Measurements from ENCODE around the gene ANKRD6.

Gene ANKRD6

DNA sequence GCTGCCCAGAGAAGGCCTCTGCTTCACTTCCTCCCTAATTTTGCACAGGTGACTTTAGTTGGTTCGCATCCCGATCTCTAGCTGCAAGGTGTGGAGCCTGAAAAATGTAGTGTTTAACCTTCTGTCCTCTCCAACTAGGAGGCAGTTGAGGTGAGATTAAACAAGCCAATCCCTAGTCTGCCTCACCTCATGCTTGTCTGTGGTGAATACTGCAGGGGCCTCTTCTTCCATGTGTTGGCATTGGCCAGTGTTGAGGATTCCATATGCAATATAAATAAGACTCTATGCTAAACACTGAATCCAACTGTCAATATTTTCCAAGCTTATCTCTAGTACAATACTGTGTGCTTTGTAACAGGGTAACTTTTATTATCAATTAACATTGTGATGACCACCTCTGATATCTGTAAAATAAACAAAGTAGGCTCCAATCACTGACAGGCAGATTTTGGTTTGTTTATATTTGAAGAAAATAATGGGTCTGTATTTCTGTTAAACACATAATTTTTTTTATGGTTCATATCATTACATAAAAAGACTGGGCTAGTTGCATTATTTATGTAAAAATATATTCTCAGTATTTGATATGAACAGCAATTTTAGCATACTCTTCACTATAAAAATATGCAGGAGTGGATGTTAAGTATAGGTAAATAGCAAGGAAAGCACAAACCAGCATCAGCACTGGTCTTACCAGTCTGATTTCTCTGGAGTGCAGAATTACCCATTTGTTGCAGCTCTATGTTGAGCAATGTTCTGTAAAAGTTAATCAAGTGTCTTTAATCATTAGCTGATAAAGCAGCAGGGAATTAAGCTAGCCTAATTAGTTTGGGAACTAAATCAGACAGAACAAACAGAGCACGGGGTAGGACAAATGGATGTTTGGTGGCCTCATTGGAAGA, 74.0 kb downstream of the ANKRD6 start:
- H3K4me3 ChIP-seq (ENCODE audit: low read depth, low read length), result no peak overlapping the region
- DNase-seq (ENCODE audit: low read depth), result no peak
- in situ Hi-C loops (cut with HindIII; ENCODE audit: low sequenced_read_pairs), result no loop called here
- TF ChIP-seq, protein P1, sequence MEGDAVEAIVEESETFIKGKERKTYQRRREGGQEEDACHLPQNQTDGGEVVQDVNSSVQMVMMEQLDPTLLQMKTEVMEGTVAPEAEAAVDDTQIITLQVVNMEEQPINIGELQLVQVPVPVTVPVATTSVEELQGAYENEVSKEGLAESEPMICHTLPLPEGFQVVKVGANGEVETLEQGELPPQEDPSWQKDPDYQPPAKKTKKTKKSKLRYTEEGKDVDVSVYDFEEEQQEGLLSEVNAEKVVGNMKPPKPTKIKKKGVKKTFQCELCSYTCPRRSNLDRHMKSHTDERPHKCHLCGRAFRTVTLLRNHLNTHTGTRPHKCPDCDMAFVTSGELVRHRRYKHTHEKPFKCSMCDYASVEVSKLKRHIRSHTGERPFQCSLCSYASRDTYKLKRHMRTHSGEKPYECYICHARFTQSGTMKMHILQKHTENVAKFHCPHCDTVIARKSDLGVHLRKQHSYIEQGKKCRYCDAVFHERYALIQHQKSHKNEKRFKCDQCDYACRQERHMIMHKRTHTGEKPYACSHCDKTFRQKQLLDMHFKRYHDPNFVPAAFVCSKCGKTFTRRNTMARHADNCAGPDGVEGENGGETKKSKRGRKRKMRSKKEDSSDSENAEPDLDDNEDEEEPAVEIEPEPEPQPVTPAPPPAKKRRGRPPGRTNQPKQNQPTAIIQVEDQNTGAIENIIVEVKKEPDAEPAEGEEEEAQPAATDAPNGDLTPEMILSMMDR (IDR thresholded peaks at IDR 0.05; ENCODE audit: low read depth, low read length, missing control alignments), result no peak

- TF ChIP-seq, protein P1 (IDR thresholded peaks at IDR 0.05; ENCODE audit: low read depth, low read length, missing control alignments), result no peak
- in situ Hi-C loops (cut with HindIII; ENCODE audit: low sequenced_read_pairs), result no loop called here
- no peak overlapping the region for H3K4me3 ChIP-seq (ENCODE audit: low read depth, low read length)
- DNase-seq (ENCODE audit: low read depth), result no peak
Measured at GRCh38 chr6:89508755-89509563, 76.0 kb downstream of the ANKRD6 start.

DNA sequence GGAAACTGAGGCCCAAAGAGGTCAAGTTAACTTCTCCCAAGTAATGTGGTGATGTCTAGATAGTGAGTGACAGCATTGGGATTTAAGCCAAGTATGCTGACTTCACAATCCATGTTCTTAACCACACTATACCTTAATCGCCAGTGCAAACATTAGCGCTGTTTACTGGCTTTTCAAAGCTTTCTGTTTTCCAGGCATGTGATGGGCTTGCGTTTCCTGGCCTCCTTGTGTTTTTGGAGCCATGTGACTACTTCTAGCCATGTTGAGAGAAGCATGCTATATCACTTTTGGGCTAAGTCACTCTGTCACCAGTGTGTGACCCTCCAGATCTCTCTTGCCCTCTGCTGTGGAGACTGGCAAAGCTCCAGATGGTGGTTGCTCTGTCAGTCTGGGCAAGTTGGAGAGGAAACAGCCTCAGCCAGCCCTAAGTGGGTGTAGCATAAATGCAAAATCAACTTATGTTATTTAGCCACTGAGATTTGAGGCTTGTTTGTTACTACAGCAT, 76.9 kb downstream of the ANKRD6 start:
- in situ Hi-C loops (cut with HindIII; ENCODE audit: low sequenced_read_pairs), result no loop called here
- DNase-seq (ENCODE audit: low read depth), result no peak
- TF ChIP-seq, protein P1 (IDR thresholded peaks at IDR 0.05; ENCODE audit: low read depth, low read length, missing control alignments), result no peak
- H3K4me3 ChIP-seq (ENCODE audit: low read depth, low read length), result no peak overlapping the region

DNA sequence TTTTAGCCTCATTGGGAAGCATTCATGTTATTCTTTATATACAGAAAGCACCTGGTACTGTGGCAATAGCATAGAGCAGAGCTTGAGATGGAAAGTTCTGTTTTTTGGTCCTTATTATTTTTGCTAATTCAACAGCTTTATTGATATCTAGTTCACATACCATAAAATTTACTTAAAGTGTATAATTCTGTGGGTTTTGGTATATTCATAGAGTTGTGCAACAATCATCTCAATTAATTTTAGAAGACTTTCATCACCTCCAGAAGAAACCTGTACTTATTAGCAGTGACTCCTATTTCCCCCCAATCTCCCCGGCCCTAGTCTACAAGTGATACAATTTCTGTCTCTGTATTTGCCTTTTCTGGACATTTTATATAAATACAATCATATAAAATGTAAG, 77.4 kb downstream of the ANKRD6 start:
- no peak overlapping the region for H3K4me3 ChIP-seq (ENCODE audit: low read depth, low read length)
- DNase-seq (ENCODE audit: low read depth), result no peak
- TF ChIP-seq, protein P1 (IDR thresholded peaks at IDR 0.05; ENCODE audit: low read depth, low read length, missing control alignments), result no peak
- in situ Hi-C loops (cut with HindIII; ENCODE audit: low sequenced_read_pairs), result no loop called here

- no peak for DNase-seq (ENCODE audit: low read depth)
- H3K4me3 ChIP-seq (ENCODE audit: low read depth, low read length), result no peak overlapping the region
- in situ Hi-C loops (cut with HindIII; ENCODE audit: low sequenced_read_pairs), result no loop called here
- TF ChIP-seq, protein P1 (IDR thresholded peaks at IDR 0.05; ENCODE audit: low read depth, low read length, missing control alignments), result no peak
Measured at GRCh38 chr6:89518352-89519055, 85.6 kb downstream of the ANKRD6 start.

- TF ChIP-seq, protein P1 (IDR thresholded peaks at IDR 0.05; ENCODE audit: low read depth, low read length, missing control alignments), result no peak
- DNase-seq (ENCODE audit: low read depth), result no peak
- H3K4me3 ChIP-seq (ENCODE audit: low read depth, low read length), result no peak overlapping the region
- in situ Hi-C loops (cut with HindIII; ENCODE audit: low sequenced_read_pairs), result no loop called here
Measured at GRCh38 chr6:89520736-89521135, 87.8 kb downstream of the ANKRD6 start.
